Epidermal melanocyte (primary cell): ENCODE data around the gene TRIM25.

ENCODE experiments used
- DNase-seq: peaks from one replicate; pipeline ENCODE4 v3.0.0; 2011; ENCODE audit warnings: low spot score; ENCODE audit not compliant: insufficient read length

Gene TRIM25

DNA sequence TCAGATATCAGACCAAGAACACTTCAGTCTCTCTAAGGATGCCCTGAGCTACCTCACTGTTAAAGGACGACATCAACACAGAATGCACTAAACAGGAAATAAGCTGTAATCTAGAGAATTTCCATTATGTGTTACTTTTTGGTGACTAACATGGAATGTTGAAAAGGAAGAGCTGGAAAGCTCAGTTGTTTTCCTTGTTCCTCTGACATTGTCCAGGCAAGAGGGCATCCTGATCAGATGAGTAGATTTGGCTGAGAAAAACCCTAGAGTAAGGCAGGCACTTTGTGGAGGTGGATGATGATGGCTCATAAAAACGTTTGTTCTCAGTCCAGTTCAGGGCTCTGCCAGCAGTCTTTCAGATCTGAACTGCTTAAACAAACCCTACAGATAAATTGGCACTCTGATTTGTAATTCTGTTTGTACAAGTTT, 45.9 kb downstream of the TRIM25 start:
- no peak for DNase-seq

DNA sequence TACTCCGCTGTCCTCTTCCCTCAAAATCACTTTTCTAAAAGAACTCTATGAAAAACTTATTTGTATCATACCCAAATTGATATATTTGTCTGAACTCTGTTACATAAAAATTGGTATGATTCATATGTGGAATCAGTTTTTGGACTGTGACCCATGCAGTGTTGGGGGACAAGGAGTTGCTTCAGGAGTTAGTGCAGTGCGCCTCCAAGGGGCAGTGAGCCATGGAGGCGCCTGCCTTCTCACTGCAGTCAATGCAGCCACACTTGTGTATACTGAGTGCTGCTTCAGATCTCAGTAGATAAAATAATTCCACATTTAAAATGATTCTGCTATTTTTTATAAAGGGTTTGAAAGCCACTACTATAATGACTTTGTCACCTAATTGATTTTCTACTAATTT, 47.4 kb downstream of the TRIM25 start:
- DNase-seq = no peak

DNA sequence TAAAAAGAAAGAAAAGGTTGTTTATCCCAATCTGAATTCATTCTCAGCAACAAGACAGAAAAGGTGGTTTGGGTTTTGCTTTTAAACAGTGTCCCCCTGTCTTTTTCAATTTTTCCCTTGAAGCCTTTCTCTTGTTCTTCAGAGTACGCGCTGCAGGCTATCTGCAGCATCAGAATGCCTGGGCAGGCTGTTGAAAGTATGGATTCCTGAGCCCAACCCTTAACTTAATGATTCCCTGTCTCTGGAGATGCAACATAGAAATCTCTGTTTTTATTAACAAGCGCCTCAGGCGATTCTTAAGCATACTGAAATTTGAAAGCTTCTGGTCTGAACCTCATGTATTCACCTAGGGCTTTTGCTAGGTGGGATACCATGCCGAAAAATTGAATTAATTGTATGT, 47.8 kb downstream of the TRIM25 start:
- DNase-seq = no peak

DNA sequence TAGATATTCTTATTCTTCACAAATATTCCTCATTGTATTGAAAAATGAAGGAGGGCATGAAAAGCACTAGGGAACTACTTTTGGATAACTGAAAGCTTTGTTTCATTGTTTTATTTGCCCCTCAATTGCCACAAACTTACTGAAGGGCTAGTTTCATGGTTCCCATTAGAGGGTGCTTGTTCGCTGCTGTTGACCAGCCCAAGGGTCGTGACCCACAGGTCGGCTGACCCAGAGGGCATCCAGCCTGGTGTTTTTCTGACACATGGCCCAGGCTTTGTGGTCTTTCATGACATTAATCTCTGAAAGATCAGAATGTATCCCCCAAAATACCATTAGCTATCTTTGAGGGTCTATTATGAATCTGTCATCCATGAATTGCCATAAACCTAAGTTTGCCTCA, 49.9 kb downstream of the TRIM25 start:
- DNase-seq = no peak

DNA sequence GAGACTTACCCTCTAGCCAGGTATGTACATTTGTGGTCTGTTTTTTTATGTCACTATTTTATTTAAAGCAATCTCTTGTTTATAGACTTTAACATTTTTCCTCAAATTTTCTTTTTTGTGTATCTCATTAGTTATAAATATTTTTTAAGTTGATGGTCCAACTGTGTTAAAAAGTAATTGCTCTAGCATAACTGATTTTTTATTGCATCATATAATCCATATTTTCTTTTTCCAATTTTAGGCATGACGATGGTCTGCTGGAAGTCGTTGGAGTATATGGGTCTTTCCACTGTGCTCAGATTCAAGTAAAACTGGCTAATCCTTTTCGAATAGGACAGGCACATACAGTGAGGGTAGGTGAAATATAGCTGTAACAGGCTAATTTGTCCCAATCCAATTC, 52.0 kb downstream of the TRIM25 start:
- DNase-seq = no peak

DNA sequence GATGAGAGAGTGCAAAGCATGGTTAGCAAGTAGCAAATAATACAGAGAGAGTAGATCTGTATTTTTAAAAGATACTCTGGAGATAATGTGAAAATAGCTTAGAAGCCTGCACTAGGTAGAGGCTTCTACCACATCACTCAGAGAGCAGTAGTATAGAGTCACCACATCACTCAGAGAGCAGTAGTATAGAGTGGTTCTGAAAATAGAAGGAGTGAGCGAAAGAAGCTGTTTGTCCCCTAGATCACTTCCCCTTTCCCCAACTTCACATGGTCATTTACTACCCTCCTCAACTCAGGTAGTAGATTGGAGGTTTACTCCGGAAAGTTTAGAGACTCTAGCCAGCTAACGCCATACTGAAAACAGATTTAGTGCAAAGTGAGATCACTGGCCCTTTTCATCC, 62.8 kb downstream of the TRIM25 start:
- DNase-seq = no peak

DNA sequence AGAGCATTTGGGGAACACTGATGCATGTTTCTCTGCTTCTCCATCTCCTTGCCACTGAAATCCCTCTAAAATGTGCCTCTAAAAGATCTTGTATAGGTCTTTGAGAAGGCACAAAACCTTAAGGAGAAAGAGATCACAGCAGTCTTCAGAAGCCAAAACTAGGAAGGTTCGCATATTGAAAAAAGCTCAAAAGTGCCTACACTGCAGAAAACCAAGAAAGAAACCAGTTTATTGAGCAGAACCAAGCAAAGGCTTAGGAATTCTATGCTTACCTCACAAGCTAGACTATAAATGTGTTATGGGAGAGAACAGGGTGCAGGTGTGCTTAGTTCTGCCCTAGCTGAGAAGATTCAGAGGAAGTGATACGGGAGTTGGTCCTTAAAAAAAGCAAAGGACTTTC, 63.3 kb downstream of the TRIM25 start:
- DNase-seq = no peak

DNA sequence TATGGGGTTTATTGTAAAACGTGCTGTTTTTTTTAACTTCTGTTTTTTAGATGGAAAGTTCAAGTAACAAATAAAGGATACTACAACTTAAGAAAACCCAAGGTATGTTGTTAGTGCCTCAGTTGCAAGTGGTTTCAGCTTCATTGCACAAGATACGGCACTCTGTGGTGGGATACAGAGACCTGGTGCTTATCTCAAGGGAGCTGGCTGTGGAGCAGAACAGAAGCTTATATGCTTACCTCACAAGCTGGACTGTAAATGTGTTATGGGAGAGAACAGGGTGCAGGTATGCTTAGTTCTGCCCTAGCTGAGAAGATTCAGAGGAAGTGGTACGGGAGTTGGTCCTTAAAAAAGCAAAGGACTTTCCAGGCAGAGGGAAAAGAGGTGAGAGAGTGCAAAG, 64.7 kb downstream of the TRIM25 start:
- DNase-seq = no peak

DNA sequence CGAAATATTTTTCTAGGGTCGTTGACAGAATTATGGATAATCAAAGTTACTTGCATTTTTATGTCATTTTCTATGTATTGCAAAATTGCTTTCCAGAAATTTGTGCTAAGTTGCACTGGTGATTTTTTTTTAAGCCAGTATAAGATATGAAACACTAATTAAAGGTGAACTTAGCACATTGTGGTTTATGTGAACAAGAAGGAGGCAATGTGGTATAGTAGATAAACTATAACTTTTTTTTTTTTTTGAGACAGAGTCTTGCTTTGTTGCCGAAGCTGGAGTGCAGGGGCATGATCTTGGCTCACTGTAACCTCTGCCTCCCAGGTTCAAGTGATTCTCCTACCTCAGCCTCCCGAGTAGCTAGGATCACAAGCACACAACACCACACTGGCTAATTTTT, 66.7 kb downstream of the TRIM25 start:
- no peak for DNase-seq

DNA sequence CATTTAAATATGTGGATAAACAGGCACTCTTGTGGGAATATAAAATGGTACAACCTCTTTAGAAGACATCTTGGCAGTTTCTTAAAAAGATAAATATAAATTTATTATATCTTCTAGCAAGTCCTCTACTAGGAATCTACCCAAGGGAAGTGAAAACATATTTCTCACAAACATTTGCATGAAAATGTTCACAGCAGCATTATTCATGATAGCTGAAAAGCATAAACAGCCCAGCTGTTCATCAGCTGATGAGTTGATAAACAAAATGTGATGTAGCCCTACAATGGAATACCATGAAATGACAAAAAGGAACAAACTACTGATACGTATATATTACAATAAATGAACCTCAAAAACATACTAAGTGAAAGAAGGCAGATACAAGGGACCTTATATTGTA, 67.9 kb downstream of the TRIM25 start:
- DNase-seq = no peak

DNA sequence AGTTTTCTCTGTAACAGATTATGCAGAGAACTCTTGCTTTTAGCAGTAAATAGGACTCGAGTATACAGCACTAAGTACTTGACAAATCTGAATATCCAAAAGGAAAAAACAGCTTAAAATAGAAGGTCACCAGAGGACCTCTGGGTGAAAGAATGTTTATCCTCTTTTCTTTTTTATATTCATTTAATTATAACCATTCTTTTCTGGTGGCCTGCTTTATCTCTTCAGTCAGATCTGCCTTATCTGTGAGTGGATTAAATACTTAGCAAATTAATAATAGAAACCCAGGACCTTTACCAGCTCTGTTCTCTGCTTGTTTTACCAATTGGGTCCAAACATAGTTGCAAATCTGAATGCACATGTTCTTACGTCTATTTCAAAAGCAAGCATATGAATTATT, 71.3 kb downstream of the TRIM25 start:
- no peak for DNase-seq

DNA sequence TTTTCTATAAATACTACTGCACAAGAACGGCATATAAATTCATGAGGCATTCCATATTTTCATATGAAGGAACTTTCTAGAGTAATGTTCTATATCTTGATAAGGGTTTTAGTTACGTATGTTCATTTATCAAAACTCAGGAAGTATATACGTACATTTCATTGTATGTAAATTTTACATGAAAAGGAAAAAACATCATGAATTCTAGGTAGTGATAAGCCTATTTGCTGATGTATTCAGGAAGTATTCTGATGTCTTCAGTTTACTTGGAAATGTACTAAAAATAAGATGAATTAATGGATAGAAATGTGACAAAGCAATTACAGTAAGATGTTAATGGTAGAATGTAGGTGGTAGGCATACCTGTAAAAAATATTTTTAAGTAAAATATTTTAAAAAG, 75.2 kb downstream of the TRIM25 start:
- DNase-seq = no peak
